ENCODE measurements around the gene ZBTB9.
A peak's percentile ranks its signal among the peaks of the same experiment; 100 is the strongest.

ZBTB9 gene

GRCh38 chr6:33441457-33441856, 12.9 kb upstream of the ZBTB9 start:
- H3K27ac ChIP-seq, result no peak overlapping the region
- H3K4me3 ChIP-seq, result no peak overlapping the region
- H3K36me3 ChIP-seq, result peaks cover 97% of the 10 kb centered on the region
- H3K4me2 ChIP-seq, result no peak overlapping the region
- no peaks in the 10 kb centered on the region for H3K9me3 ChIP-seq
- no peak for TF ChIP-seq Cebpa-rat (IDR thresholded peaks at IDR 0.05)
- no peak overlapping the region for H3K9ac ChIP-seq
- 0 out of 2 replicates have a peak, but pooled peaks cover 10% of the 10 kb centered on the region for H4K20me1 ChIP-seq
- no peaks in the 10 kb centered on the region for H3K27me3 ChIP-seq
- H3K4me1 ChIP-seq, result no peaks in the 10 kb centered on the region

GRCh38 chr6:33442283-33442682, 12.1 kb upstream of the ZBTB9 start:
- H3K9me3 ChIP-seq, result no peaks in the 10 kb centered on the region
- no peak for TF ChIP-seq Cebpa-rat (IDR thresholded peaks at IDR 0.05)
- peaks cover 97% of the 10 kb centered on the region for H3K36me3 ChIP-seq
- H3K27me3 ChIP-seq, result no peaks in the 10 kb centered on the region
- H3K4me1 ChIP-seq, result no peaks in the 10 kb centered on the region
- H3K27ac ChIP-seq, result no peak overlapping the region
- H3K9ac ChIP-seq, result no peak overlapping the region
- no peak overlapping the region for H3K4me3 ChIP-seq
- no peak overlapping the region for H3K4me2 ChIP-seq
- 0 out of 2 replicates have a peak, but pooled peaks cover 10% of the 10 kb centered on the region for H4K20me1 ChIP-seq

- no peaks in the 10 kb centered on the region for H3K9me3 ChIP-seq
- no peak overlapping the region for H3K4me2 ChIP-seq
- TF ChIP-seq Cebpa-rat (IDR thresholded peaks at IDR 0.05), result no peak
- no peaks in the 10 kb centered on the region for H3K27me3 ChIP-seq
- H4K20me1 ChIP-seq, result 0 out of 2 replicates have a peak, but pooled peaks cover 16% of the 10 kb centered on the region
- no peak overlapping the region for H3K4me3 ChIP-seq
- no peak overlapping the region for H3K27ac ChIP-seq
- H3K4me1 ChIP-seq, result no peaks in the 10 kb centered on the region
- peaks cover 98% of the 10 kb centered on the region for H3K36me3 ChIP-seq
- no peak overlapping the region for H3K9ac ChIP-seq
These were observed 11.4 kb upstream of the ZBTB9 start for GRCh38 chr6:33443025-33443424.

- no peak overlapping the region for H3K4me3 ChIP-seq
- H3K9me3 ChIP-seq, result no peaks in the 10 kb centered on the region
- no peak for TF ChIP-seq Cebpa-rat (IDR thresholded peaks at IDR 0.05)
- H3K9ac ChIP-seq, result no peak overlapping the region
- no peak overlapping the region for H3K27ac ChIP-seq
- H3K36me3 ChIP-seq, result peaks cover 98% of the 10 kb centered on the region
- H3K27me3 ChIP-seq, result no peaks in the 10 kb centered on the region
- H3K4me2 ChIP-seq, result no peak overlapping the region
- H4K20me1 ChIP-seq, result peaks cover 23% of the 10 kb centered on the region; the same call in 1 of the 2 replicates
- no peaks in the 10 kb centered on the region for H3K4me1 ChIP-seq
These were observed 10.5 kb upstream of the ZBTB9 start for GRCh38 chr6:33443619-33444504.

- Histone ChIP-seq H3K4me2 (no peak overlapping the region), H4K20me1 (peaks cover 27% of the 10 kb centered on the region; the same call in 1 of the 2 replicates), H3K27me3 (no peaks in the 10 kb centered on the region), H3K27ac (no peak overlapping the region), H3K36me3 (peaks cover 98% of the 10 kb centered on the region), H3K9me3 (no peaks in the 10 kb centered on the region), H3K4me3 (no peak overlapping the region), H3K9ac (no peak overlapping the region), H3K4me1 (no peaks in the 10 kb centered on the region)
- TF ChIP-seq Cebpa-rat (IDR thresholded peaks at IDR 0.05), result no peak
These were observed 9.2 kb upstream of the ZBTB9 start for GRCh38 chr6:33445119-33445603.

GRCh38 chr6:33446356-33446755, 8.0 kb upstream of the ZBTB9 start:
- no peak overlapping the region for H3K27ac ChIP-seq
- no peaks in the 10 kb centered on the region for H3K4me1 ChIP-seq
- no peaks in the 10 kb centered on the region for H3K27me3 ChIP-seq
- H3K9ac ChIP-seq, result no peak overlapping the region
- H3K36me3 ChIP-seq, result peaks cover 93% of the 10 kb centered on the region
- TF ChIP-seq Cebpa-rat (IDR thresholded peaks at IDR 0.05), result no peak
- no peak overlapping the region for H3K4me2 ChIP-seq
- H3K4me3 ChIP-seq, result no peak overlapping the region
- no peaks in the 10 kb centered on the region for H3K9me3 ChIP-seq
- H4K20me1 ChIP-seq, result peaks cover 25% of the 10 kb centered on the region; the same call in 1 of the 2 replicates

- Histone ChIP-seq H3K4me3 (no peak overlapping the region), H3K9ac (no peak overlapping the region), H3K4me1 (peaks cover 18% of the 10 kb centered on the region), H3K9me3 (no peaks in the 10 kb centered on the region), H4K20me1 (peaks cover 22% of the 10 kb centered on the region; the same call in 1 of the 2 replicates), H3K36me3 (peaks cover 61% of the 10 kb centered on the region), H3K27me3 (no peaks in the 10 kb centered on the region), H3K27ac (no peak overlapping the region), H3K4me2 (no peak overlapping the region)
- no peak for TF ChIP-seq Cebpa-rat (IDR thresholded peaks at IDR 0.05)
These were observed 3.9 kb upstream of the ZBTB9 start for GRCh38 chr6:33450434-33450833.

- H3K9ac ChIP-seq, result no peak overlapping the region
- H4K20me1 ChIP-seq, result peaks cover 22% of the 10 kb centered on the region; the same call in 1 of the 2 replicates
- H3K36me3 ChIP-seq, result peaks cover 61% of the 10 kb centered on the region
- no peaks in the 10 kb centered on the region for H3K27me3 ChIP-seq
- no peaks in the 10 kb centered on the region for H3K9me3 ChIP-seq
- H3K4me3 ChIP-seq, result no peak overlapping the region
- H3K4me2 ChIP-seq, result no peak overlapping the region
- no peak for TF ChIP-seq Cebpa-rat (IDR thresholded peaks at IDR 0.05)
- peaks cover 22% of the 10 kb centered on the region for H3K4me1 ChIP-seq
- H3K27ac ChIP-seq, result no peak overlapping the region
These were observed 2.8 kb upstream of the ZBTB9 start for GRCh38 chr6:33451606-33452005.

- Histone ChIP-seq H3K4me3 (no peak overlapping the region), H3K27me3 (no peaks in the 10 kb centered on the region), H3K9ac (no peak overlapping the region), H3K9me3 (no peaks in the 10 kb centered on the region), H3K27ac (no peak overlapping the region), H3K4me2 (peak overlapping the region; percentile 96), H4K20me1 (peaks cover 19% of the 10 kb centered on the region; the same call in 1 of the 2 replicates), H3K36me3 (peaks cover 61% of the 10 kb centered on the region), H3K4me1 (peaks cover 22% of the 10 kb centered on the region)
- TF ChIP-seq Cebpa-rat (IDR thresholded peaks at IDR 0.05), result no peak
These were observed 1.9 kb upstream of the ZBTB9 start for GRCh38 chr6:33452496-33452895.

- Histone ChIP-seq H3K4me3 (peak overlapping the region; percentile 83), H4K20me1 (peaks cover 12% of the 10 kb centered on the region; the same call in 1 of the 2 replicates), H3K9ac (peak overlapping the region; percentile 86), H3K27ac (peak overlapping the region; percentile 79), H3K4me1 (peaks cover 22% of the 10 kb centered on the region), H3K9me3 (no peaks in the 10 kb centered on the region), H3K36me3 (peaks cover 54% of the 10 kb centered on the region), H3K4me2 (peak overlapping the region; percentile 96), H3K27me3 (no peaks in the 10 kb centered on the region)
- no peak for TF ChIP-seq Cebpa-rat (IDR thresholded peaks at IDR 0.05)
These were observed 875 bp upstream of the ZBTB9 start for GRCh38 chr6:33453393-33454008.
